ENCODE measurements around the gene EPHA3.

DNA sequence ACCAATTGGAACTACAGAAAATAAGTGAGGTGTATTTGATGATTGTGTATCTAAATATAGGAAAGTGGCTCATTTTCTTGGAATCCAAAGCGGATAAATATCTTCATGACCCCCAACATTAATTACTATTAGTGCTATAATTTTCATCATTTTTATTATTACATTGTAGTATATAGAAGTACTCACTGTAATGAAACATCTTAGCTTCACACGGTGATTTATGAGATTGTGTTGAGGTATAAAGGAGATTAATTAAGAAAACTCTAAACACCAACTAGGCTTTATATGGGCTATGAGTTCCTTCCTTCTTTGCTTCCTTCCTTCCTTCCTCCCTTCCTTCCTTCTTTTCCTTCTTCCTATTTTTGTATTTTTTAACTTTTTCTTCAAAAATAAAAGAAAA, 52.2 kb downstream of the EPHA3 start:
- TF ChIP-seq JUND (IDR thresholded peaks at IDR 0.05; ENCODE audit: low read depth, low read length) (no peak), SREBF2 (IDR thresholded peaks at IDR 0.05; ENCODE audit: low read length) (no peak), MYC (IDR thresholded peaks at IDR 0.05; ENCODE audit: insufficient read depth, insufficient read length, insufficient replicate concordance, low read length, severe bottlenecking) (no peak), ATF7 (IDR thresholded peaks at IDR 0.05; ENCODE audit: low read depth) (no peak), RCOR1 (conservative IDR thresholded peaks at IDR 0.05; ENCODE audit: low read depth, low read length) (no peak), HDAC6 (IDR thresholded peaks at IDR 0.05; ENCODE audit: unreplicated experiment) (no peak), POLR2AphosphoS5 (IDR thresholded peaks at IDR 0.05; ENCODE audit: low read length) (no peak), CHD2 (IDR thresholded peaks at IDR 0.05; ENCODE audit: borderline replicate concordance, low read depth, low read length) (no peak), TAF1 (IDR thresholded peaks at IDR 0.05; ENCODE audit: borderline replicate concordance, low read depth, low read length) (no peak), EZH2 (IDR thresholded peaks at IDR 0.05; ENCODE audit: borderline replicate concordance, control insufficient read depth, low read depth, low read length) (no peak), POLR2A (IDR thresholded peaks at IDR 0.05; ENCODE audit: low read depth, low read length) (no peak), CREB1 (IDR thresholded peaks at IDR 0.05; ENCODE audit: low read depth) (no peak)
- TF ChIP-seq, protein P1, sequence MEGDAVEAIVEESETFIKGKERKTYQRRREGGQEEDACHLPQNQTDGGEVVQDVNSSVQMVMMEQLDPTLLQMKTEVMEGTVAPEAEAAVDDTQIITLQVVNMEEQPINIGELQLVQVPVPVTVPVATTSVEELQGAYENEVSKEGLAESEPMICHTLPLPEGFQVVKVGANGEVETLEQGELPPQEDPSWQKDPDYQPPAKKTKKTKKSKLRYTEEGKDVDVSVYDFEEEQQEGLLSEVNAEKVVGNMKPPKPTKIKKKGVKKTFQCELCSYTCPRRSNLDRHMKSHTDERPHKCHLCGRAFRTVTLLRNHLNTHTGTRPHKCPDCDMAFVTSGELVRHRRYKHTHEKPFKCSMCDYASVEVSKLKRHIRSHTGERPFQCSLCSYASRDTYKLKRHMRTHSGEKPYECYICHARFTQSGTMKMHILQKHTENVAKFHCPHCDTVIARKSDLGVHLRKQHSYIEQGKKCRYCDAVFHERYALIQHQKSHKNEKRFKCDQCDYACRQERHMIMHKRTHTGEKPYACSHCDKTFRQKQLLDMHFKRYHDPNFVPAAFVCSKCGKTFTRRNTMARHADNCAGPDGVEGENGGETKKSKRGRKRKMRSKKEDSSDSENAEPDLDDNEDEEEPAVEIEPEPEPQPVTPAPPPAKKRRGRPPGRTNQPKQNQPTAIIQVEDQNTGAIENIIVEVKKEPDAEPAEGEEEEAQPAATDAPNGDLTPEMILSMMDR (IDR thresholded peaks at IDR 0.05 in 2 of 3, conservative IDR thresholded peaks at IDR 0.05 in 1 of 3; ENCODE audit: control insufficient read depth in 2 of 3, extremely low read depth in 1 of 3, insufficient read depth in 1 of 3, low read depth in 3 of 3, low read length in 3 of 3), result no peak
- TF ChIP-seq, protein P2, sequence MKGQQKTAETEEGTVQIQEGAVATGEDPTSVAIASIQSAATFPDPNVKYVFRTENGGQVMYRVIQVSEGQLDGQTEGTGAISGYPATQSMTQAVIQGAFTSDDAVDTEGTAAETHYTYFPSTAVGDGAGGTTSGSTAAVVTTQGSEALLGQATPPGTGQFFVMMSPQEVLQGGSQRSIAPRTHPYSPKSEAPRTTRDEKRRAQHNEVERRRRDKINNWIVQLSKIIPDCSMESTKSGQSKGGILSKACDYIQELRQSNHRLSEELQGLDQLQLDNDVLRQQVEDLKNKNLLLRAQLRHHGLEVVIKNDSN (IDR thresholded peaks at IDR 0.05; ENCODE audit: borderline replicate concordance, extremely low read length, insufficient read depth, low read depth, low read length), result no peak

Data from GM12878 (cell line).